Inflammatory macrophage (primary cell): Measurements from ENCODE around the gene ALKBH6.
A peak's percentile ranks its signal among the peaks of the same experiment; 100 is the strongest.
"Not testable (repeated sequence)": the region's sequence is repeated elsewhere in the genome, so short reads cannot be mapped to it uniquely, and the experiment has no call there.

Experiments
- DNase-seq, 2 donors: peaks; one replicate each; pipeline ENCODE4 v3.0.0-alpha.2; 2020 to 2022

ALKBH6 gene

GRCh38 chr19:35992907-35993765 is 20.9 kb downstream of the ALKBH6 start:
- DNase-seq, result peak in 1 of 2 donors; percentile 39

- no peak for DNase-seq
Observed at GRCh38 chr19:35991731-35992450, 22.1 kb downstream of the ALKBH6 start.

GRCh38 chr19:35990771-35991730 is 23.0 kb downstream of the ALKBH6 start:
- DNase-seq, result no peak

- no peak for DNase-seq
Observed at GRCh38 chr19:35990156-35990555, 23.9 kb downstream of the ALKBH6 start.

GRCh38 chr19:35988824-35989223 is 25.2 kb downstream of the ALKBH6 start:
- DNase-seq, result no peak

GRCh38 chr19:35987571-35987896 is 26.5 kb downstream of the ALKBH6 start:
- DNase-seq, result no peak

- peak; percentile 53 to 55 for DNase-seq
Observed at GRCh38 chr19:35986664-35987570, 27.1 kb downstream of the ALKBH6 start.

- no peak for DNase-seq
Observed at GRCh38 chr19:35986111-35986510, 27.9 kb downstream of the ALKBH6 start.

- DNase-seq, result no peak
Observed at GRCh38 chr19:35983177-35983576, 30.8 kb downstream of the ALKBH6 start.

GRCh38 chr19:35980997-35981396 is 33.0 kb downstream of the ALKBH6 start:
- DNase-seq, result not testable (repeated sequence)

GRCh38 chr19:35978832-35979365 is 35.1 kb downstream of the ALKBH6 start:
- DNase-seq, result no peak

GRCh38 chr19:35978271-35978670 is 35.7 kb downstream of the ALKBH6 start:
- DNase-seq, result no peak

GRCh38 chr19:35977446-35978222 is 36.4 kb downstream of the ALKBH6 start:
- DNase-seq, result peak; percentile 6 to 32

GRCh38 chr19:35975608-35976214 is 38.3 kb downstream of the ALKBH6 start:
- DNase-seq, result no peak

- peak; percentile 57 to 76 for DNase-seq
Observed at GRCh38 chr19:35973487-35973886, 40.5 kb downstream of the ALKBH6 start.

- DNase-seq, result no peak
Observed at GRCh38 chr19:35966771-35967170, 47.2 kb downstream of the ALKBH6 start.

GRCh38 chr19:35963514-35963913 is 50.5 kb downstream of the ALKBH6 start:
- DNase-seq, result peak; percentile 38 to 66

GRCh38 chr19:35960432-35960972 is 53.5 kb downstream of the ALKBH6 start:
- DNase-seq, result no peak

- DNase-seq, result no peak
Observed at GRCh38 chr19:35959968-35960320, 54.1 kb downstream of the ALKBH6 start.
